GM23248 (cell line): ENCODE data around the gene NPR2. TPM values are rescaled to one million over a fixed set of nuclear protein-coding genes. Genes with fewer than 3 reads are reported as not detected.

Source experiments
- DNase-seq: peaks from one replicate; pipeline ENCODE4 v3.0.0-alpha.2; 2015
- H2AFZ ChIP-seq: fragments of 200-600 bp; sonication (generic); 2 replicates; pipeline ENCODE4 v1.6.1; 2016; ENCODE audit warnings: antibody characterized with exemption
- H3F3A ChIP-seq: fragments of 200-600 bp; sonication (generic); 2 replicates; pipeline ENCODE4 v1.6.1; 2016; ENCODE audit warnings: mild to moderate bottlenecking, antibody characterized with exemption, mixed run types; ENCODE audit not compliant: insufficient read depth
- H3K27ac ChIP-seq: fragments of 200-600 bp; sonication (generic); 2 replicates; pipeline ENCODE4 v1.5.1; 2016; ENCODE audit warnings: mild to moderate bottlenecking
- H3K27me3 ChIP-seq: fragments of 200-600 bp; sonication (generic); replicated peaks from 2 replicates; pipeline ENCODE4 v1.6.1; 2016; ENCODE audit warnings: mild to moderate bottlenecking; ENCODE audit not compliant: insufficient read depth
- H3K36me3 ChIP-seq: fragments of 200-600 bp; sonication (generic); 2 replicates; pipeline ENCODE4 v1.6.1; 2016; ENCODE audit warnings: low read depth, mild to moderate bottlenecking
- H3K4me1 ChIP-seq: fragments of 200-600 bp; sonication (generic); 2 replicates; pipeline ENCODE4 v1.6.1; 2016; ENCODE audit warnings: mild to moderate bottlenecking; ENCODE audit not compliant: insufficient read depth
- H3K4me2 ChIP-seq: fragments of 200-600 bp; sonication (generic); one replicate; pipeline ENCODE4 v1.6.1; 2016; ENCODE audit warnings: mild to moderate bottlenecking; ENCODE audit not compliant: unreplicated experiment
- H3K4me3 ChIP-seq: fragments of 200-600 bp; sonication (generic); 2 replicates; pipeline ENCODE4 v1.5.1; 2016; ENCODE audit warnings: mild to moderate bottlenecking
- H3K79me2 ChIP-seq: fragments of 200-600 bp; sonication (generic); 2 replicates; pipeline ENCODE4 v1.6.1; 2016; ENCODE audit warnings: mild to moderate bottlenecking; ENCODE audit not compliant: insufficient read depth
- H3K9ac ChIP-seq: fragments of 200-600 bp; sonication (generic); 2 replicates; pipeline ENCODE4 v1.6.1; 2016; ENCODE audit warnings: mild to moderate bottlenecking
- H3K9me2 ChIP-seq: fragments of 200-600 bp; sonication (generic); 2 replicates; pipeline ENCODE4 v1.6.1; 2016; ENCODE audit warnings: mixed run types, mild to moderate bottlenecking, moderate library complexity; ENCODE audit not compliant: insufficient read depth
- H3K9me3 ChIP-seq: fragments of 200-600 bp; sonication (generic); one replicate; pipeline ENCODE4 v1.6.1; 2017; ENCODE audit warnings: low read depth
- H4K20me1 ChIP-seq: fragments of 200-600 bp; sonication (generic); 2 replicates; pipeline ENCODE4 v1.6.0; 2016; ENCODE audit not compliant: insufficient read depth
- EZH2 ChIP-seq: fragments of 200-600 bp; sonication (generic); IDR thresholded peaks from 2 replicates; pipeline ENCODE4 v1.6.1; 2018; ENCODE audit warnings: antibody characterized with exemption, mild to moderate bottlenecking; ENCODE audit not compliant: insufficient read depth, poor library complexity, severe bottlenecking
- EZH2phosphoT487 ChIP-seq: fragments of 200-600 bp; sonication (generic); IDR thresholded peaks from 2 replicates; pipeline ENCODE4 v1.6.1; 2018; ENCODE audit warnings: antibody characterized with exemption, moderate library complexity, mild to moderate bottlenecking, low read depth; ENCODE audit not compliant: insufficient read depth
- WGBS, 2 experiments: methylation state at CpG; one replicate each; pipeline ENCODE4 v1.1.6; 2015 to 2017; ENCODE audit warnings: low lambda C conversion rate in 2 of 2, low coverage in 1 of 2; ENCODE audit errors: missing lambda C conversion rate in 2 of 2; 5-methylcytosine and 5-hydroxymethylcytosine counted together
- in situ Hi-C: fragments of 300-500 bp; cut with MboI; formaldehyde crosslinking; loops from 2 replicates; pipeline ENCODE4 v1.15.0; 2020
- polyA plus RNA-seq: library from polyadenylated mRNA; unstranded; fragments of >200 nt; fragmentation: Nextera tagmentation; extraction: Ambion mirVana; gene quantifications from 2 replicates; pipeline ENCODE4 v1.2.1, GENCODE V29; 2016
- total RNA-seq: library from RNA; depleted of rRNA; stranded (reverse); fragments of >200 nt; shearing (Covaris generic); gene quantifications from 2 replicates; pipeline ENCODE4 v1.2.3, GENCODE V29; 2014

Gene NPR2
- total and polyA plus RNA-seq, 2 experiments from 2014 or later: 11.8 to 26.9 TPM

- Histone ChIP-seq H3K9ac (no peak overlapping the region), H3K36me3 (no peaks in the 10 kb centered on the region; the same call in 1 of the 2 replicates), H3K27ac (no peak overlapping the region), H3K9me2 (no peaks in the 10 kb centered on the region), H3K4me3 (no peak overlapping the region), H3K9me3 (no peaks in the 10 kb centered on the region), H3K4me1 (peaks cover 6% of the 10 kb centered on the region; the same call in 1 of the 2 replicates), H3K79me2 (no peaks in the 10 kb centered on the region), H4K20me1 (no peaks in the 10 kb centered on the region), H3F3A (peaks cover 11% of the 10 kb centered on the region), H3K27me3 (no peaks in the 10 kb centered on the region), H3K4me2 (no peak overlapping the region), H2AFZ (no peak overlapping the region)
- no peak for DNase-seq
- 81 to 82% methylated on average over 24 to 25 of the region's 25 CpGs for WGBS, 2 experiments
- in situ Hi-C loops: no loop called here
- TF ChIP-seq EZH2: no peak
These were observed 61.8 kb downstream of the NPR2 start for GRCh38 chr9:35852876-35853865.

GRCh38 chr9:35854091-35854762 is 62.8 kb downstream of the NPR2 start:
- no peak overlapping the region for H3K9ac ChIP-seq
- H3K9me2 ChIP-seq: no peaks in the 10 kb centered on the region
- H3K4me1 ChIP-seq: no peaks in the 10 kb centered on the region
- WGBS, 2 experiments: 75 to 80% methylated on average over 7 of the region's 7 CpGs
- H3K9me3 ChIP-seq: no peaks in the 10 kb centered on the region
- H2AFZ ChIP-seq: no peak overlapping the region
- peaks cover 5% of the 10 kb centered on the region for H3F3A ChIP-seq
- H3K27me3 ChIP-seq: no peaks in the 10 kb centered on the region
- H3K79me2 ChIP-seq: no peaks in the 10 kb centered on the region
- no peaks in the 10 kb centered on the region; the same call in 1 of the 2 replicates for H3K36me3 ChIP-seq
- no peaks in the 10 kb centered on the region for H4K20me1 ChIP-seq
- H3K27ac ChIP-seq: no peak overlapping the region
- no peak overlapping the region for H3K4me2 ChIP-seq
- no peak overlapping the region for H3K4me3 ChIP-seq
- in situ Hi-C loops: no loop called here
- no peak for TF ChIP-seq EZH2
- TF ChIP-seq EZH2phosphoT487: no peak
- no peak for DNase-seq

GRCh38 chr9:35856206-35856605 is 64.8 kb downstream of the NPR2 start:
- WGBS, 2 experiments: 67 to 69% methylated on average over 3 of the region's 3 CpGs
- Histone ChIP-seq H3K36me3 (no peaks in the 10 kb centered on the region), H3K27ac (no peak overlapping the region), H3K9me2 (no peaks in the 10 kb centered on the region), H3K4me3 (no peak overlapping the region), H3K4me2 (no peak overlapping the region), H3K9ac (no peak overlapping the region), H3K79me2 (no peaks in the 10 kb centered on the region), H4K20me1 (no peaks in the 10 kb centered on the region), H3K4me1 (no peaks in the 10 kb centered on the region), H2AFZ (no peak overlapping the region), H3F3A (no peaks in the 10 kb centered on the region), H3K27me3 (peaks cover under 1% of the 10 kb centered on the region; the same call in 1 of the 2 replicates), H3K9me3 (no peaks in the 10 kb centered on the region)
- TF ChIP-seq EZH2 (no peak), EZH2phosphoT487 (no peak)
- no peak for DNase-seq
- in situ Hi-C loops: no loop called here

GRCh38 chr9:35856882-35857281 is 65.5 kb downstream of the NPR2 start:
- H3K36me3 ChIP-seq: no peaks in the 10 kb centered on the region
- 70 to 73% methylated on average over 5 of the region's 5 CpGs for WGBS, 2 experiments

More at GRCh38 chr9:35856882-35857281, 65.5 kb downstream of the NPR2 start:
- Histone ChIP-seq H3K4me2 (no peak overlapping the region), H3K4me1 (no peaks in the 10 kb centered on the region), H3K9me2 (no peaks in the 10 kb centered on the region), H3K9ac (no peak overlapping the region), H2AFZ (no peak overlapping the region), H3K4me3 (no peak overlapping the region), H4K20me1 (no peaks in the 10 kb centered on the region), H3F3A (no peaks in the 10 kb centered on the region), H3K27ac (no peak overlapping the region), H3K79me2 (no peaks in the 10 kb centered on the region), H3K27me3 (peaks cover 7% of the 10 kb centered on the region; the same call in 1 of the 2 replicates), H3K9me3 (no peaks in the 10 kb centered on the region)
- TF ChIP-seq EZH2phosphoT487 (no peak), EZH2 (no peak)
- in situ Hi-C loops: no loop called here
- DNase-seq: no peak
